Heart left ventricle (tissue), 16 donors: ENCODE data around the gene PCBP4. TPM values are rescaled to one million over a fixed set of nuclear protein-coding genes. Genes with fewer than 3 reads are reported as not detected.

Experiments
- ATAC-seq, 4 donors: fragments of 200-7000 bp; cut with Tn5 transposase; one replicate each; pipeline ENCODE4 v1.9.1; 2020 to 2022; ENCODE audit warnings: moderate library complexity in 4 of 4, mild to moderate bottlenecking in 3 of 4, moderate number of reproducible peaks in 1 of 4
- DNase-seq, 5 donors: peaks; one replicate each; pipeline ENCODE4 v3.0.0-alpha.2; 2020
- H3K27ac ChIP-seq, 12 donors: fragments of 200-600 bp; sonication (generic) in 4 of 12; one replicate each; pipeline versions ENCODE4 v1.5.0 to v1.8.0; 2016 to 2022; ENCODE audit warnings: mild to moderate bottlenecking in 2 of 12
- H3K27me3 ChIP-seq, 9 donors: fragments of 200-600 bp; sonication (generic) in 2 of 9; one replicate each; pipeline versions ENCODE4 v1.5.1 to v1.8.0; 2016 to 2022; ENCODE audit warnings: mild to moderate bottlenecking in 3 of 9
- H3K36me3 ChIP-seq, 9 donors: fragments of 200-600 bp; sonication (generic) in 2 of 9; one replicate each; pipeline versions ENCODE4 v1.5.0 to v1.8.0; 2018 to 2022; ENCODE audit warnings: mild to moderate bottlenecking in 2 of 9
- H3K4me1 ChIP-seq, 12 donors: fragments of 200-600 bp; sonication (generic) in 4 of 12; one replicate each; pipeline versions ENCODE4 v1.5.0 to v1.8.0; 2016 to 2022; ENCODE audit warnings: mild to moderate bottlenecking in 3 of 12
- H3K4me3 ChIP-seq, 12 donors: fragments of 200-600 bp; sonication (generic) in 4 of 12; one replicate each; pipeline versions ENCODE4 v1.5.0 to v1.8.0; 2017 to 2022; ENCODE audit warnings: mild to moderate bottlenecking in 9 of 12, moderate library complexity in 4 of 12
- H3K9me3 ChIP-seq, 12 donors: fragments of 200-600 bp; sonication (generic) in 4 of 12; one replicate each; pipeline versions ENCODE4 v1.5.0 to v1.8.0; 2016 to 2022; ENCODE audit warnings: mild to moderate bottlenecking in 1 of 12
- POLR2A ChIP-seq, 2 donors: fragments of 450-650 bp; IDR thresholded peaks; one replicate each; pipeline ENCODE4 v1.6.1; 2017; ENCODE audit warnings: antibody characterized with exemption in 2 of 2, mild to moderate bottlenecking in 2 of 2, moderate library complexity in 2 of 2
- WGBS, 4 donors: extraction: QIAGEN DNeasy Blood & Tissue Kit in 2 of 4; methylation state at CpG; one replicate each; pipeline versions ENCODE4 v1.1.5 to v1.1.7; 2013 to 2018; 5-methylcytosine and 5-hydroxymethylcytosine counted together
- intact Hi-C, 10 donors: fragments of 100-400 bp; cut with DNase I; formaldehyde crosslinking; loops; one replicate each; pipeline versions ENCODE4 v1.11.1 to v1.14.2; 2022
- polyA plus RNA-seq, 2 donors: library from polyadenylated mRNA; stranded (reverse); fragments of 200-250 nt; gene quantifications; one replicate each; pipeline ENCODE4 v1.2.3, GENCODE V29; 2013
- total RNA-seq, 9 donors: library from RNA; depleted of rRNA in 2 of 9; stranded (reverse); fragments of >200 nt in 2 of 9; fragmentation: NEBNext Ultra II Directional in 3 of 9; extraction: Animal tissue kit (Norgen Biotek cat#: 25700) in 3 of 9; gene quantifications; one replicate each; pipeline versions ENCODE4 v1.1.0 to v1.2.4, GENCODE V29; 2016 to 2023
- TF ChIP-seq, protein P1 (sequence below), 12 donors: fragments of 200-600 bp; sonication (generic) in 4 of 12; IDR thresholded peaks; one replicate each; pipeline versions ENCODE4 v1.5.0 to v1.8.0; 2018 to 2022; ENCODE audit warnings: antibody characterized with exemption in 12 of 12, mild to moderate bottlenecking in 5 of 12
- donor health status: ischemic (EF 13 %, LVEDD 7.1; RV severe dilation, severe dysfunction).
- donor health status: healthy with polysubstance abuse.
- donor health status: DM: no; HTN: yes; CAD: no.
- donor health status: DM: no; HTN: no; CAD: no.
- donor health status: ischemic (EF 25% LVEDD 6.9; RV normal size, moderate dysfunction).
- donor health status: ischemic (EF 25% LVEDD 5.7; RV mildly dilated, moderate dysfunction).
- donor health status: healthy.
- donor health status: DM: yes; HTN: yes; CAD: no.
- donor health status: ischemic (EF 35%, LVEDD 5.7; RV mildly dilated, moderate dysfunction).
- donor health status: nonischemic (EF 11% LVEDD 7.7; RV severe dilation, severe dysfunction).
- donor health status: DM: yes; HTN: yes; CAD: no.
- donor health status: PGD.
- donor health status: ischemic (EF 29% LVEDD 5.4; RV normal size, mild dysfunction).
- donor health status: nonischemic (EF 23%, LVEDD 6.1; RV moderate dilation, normal function).

Gene PCBP4
- total and polyA plus RNA-seq, 11 donors = 55.4 to 149 (median 64.8) TPM

GRCh38 chr3:51988286-51989146 lies 21.3 kb upstream of the PCBP4 start:
- Histone ChIP-seq H3K36me3 (peaks cover 0 to 25% (median 20%) of the 10 kb centered on the region in 9 donors), H3K9me3 (no peaks in the 10 kb centered on the region), H3K27ac (no peak overlapping the region), H3K27me3 (no peaks in the 10 kb centered on the region), H3K4me3 (no peak overlapping the region), H3K4me1 (peaks cover 0 to 23% (median 13%) of the 10 kb centered on the region in 12 donors)
- intact Hi-C loops = no loop called here
- ATAC-seq = no peak
- TF ChIP-seq POLR2A (IDR thresholded peaks at IDR 0.05) = no peak
- TF ChIP-seq, protein P1, sequence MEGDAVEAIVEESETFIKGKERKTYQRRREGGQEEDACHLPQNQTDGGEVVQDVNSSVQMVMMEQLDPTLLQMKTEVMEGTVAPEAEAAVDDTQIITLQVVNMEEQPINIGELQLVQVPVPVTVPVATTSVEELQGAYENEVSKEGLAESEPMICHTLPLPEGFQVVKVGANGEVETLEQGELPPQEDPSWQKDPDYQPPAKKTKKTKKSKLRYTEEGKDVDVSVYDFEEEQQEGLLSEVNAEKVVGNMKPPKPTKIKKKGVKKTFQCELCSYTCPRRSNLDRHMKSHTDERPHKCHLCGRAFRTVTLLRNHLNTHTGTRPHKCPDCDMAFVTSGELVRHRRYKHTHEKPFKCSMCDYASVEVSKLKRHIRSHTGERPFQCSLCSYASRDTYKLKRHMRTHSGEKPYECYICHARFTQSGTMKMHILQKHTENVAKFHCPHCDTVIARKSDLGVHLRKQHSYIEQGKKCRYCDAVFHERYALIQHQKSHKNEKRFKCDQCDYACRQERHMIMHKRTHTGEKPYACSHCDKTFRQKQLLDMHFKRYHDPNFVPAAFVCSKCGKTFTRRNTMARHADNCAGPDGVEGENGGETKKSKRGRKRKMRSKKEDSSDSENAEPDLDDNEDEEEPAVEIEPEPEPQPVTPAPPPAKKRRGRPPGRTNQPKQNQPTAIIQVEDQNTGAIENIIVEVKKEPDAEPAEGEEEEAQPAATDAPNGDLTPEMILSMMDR (IDR thresholded peaks at IDR 0.05) = no peak
- 81 to 86% (median 82%) methylated on average over 15 of the region's 15 CpGs for WGBS, 4 donors
- DNase-seq = no peak

DNA sequence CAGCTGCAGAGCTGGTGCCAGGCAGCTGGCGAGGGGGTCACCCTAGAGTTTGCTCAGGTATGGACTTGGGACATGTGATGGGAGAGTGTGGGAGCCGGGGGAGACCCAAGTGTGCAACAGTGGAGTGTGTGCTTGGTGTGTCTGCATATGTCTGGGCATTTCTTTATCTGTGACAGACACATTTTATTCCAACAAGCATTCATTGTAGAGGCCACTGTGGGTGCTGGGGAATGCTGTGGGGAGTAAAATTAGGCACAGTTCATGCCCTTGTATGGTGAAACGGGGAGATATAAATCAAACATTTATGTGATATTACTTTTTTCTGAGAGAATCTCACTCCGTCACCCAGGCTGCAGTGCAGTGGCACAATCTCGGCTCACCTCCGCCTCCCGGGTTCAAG lies 20.3 kb upstream of the PCBP4 start:
- no peak for ATAC-seq
- peaks cover 0 to 29% (median 17%) of the 10 kb centered on the region in 12 donors for H3K4me1 ChIP-seq
- DNase-seq = no peak

DNA sequence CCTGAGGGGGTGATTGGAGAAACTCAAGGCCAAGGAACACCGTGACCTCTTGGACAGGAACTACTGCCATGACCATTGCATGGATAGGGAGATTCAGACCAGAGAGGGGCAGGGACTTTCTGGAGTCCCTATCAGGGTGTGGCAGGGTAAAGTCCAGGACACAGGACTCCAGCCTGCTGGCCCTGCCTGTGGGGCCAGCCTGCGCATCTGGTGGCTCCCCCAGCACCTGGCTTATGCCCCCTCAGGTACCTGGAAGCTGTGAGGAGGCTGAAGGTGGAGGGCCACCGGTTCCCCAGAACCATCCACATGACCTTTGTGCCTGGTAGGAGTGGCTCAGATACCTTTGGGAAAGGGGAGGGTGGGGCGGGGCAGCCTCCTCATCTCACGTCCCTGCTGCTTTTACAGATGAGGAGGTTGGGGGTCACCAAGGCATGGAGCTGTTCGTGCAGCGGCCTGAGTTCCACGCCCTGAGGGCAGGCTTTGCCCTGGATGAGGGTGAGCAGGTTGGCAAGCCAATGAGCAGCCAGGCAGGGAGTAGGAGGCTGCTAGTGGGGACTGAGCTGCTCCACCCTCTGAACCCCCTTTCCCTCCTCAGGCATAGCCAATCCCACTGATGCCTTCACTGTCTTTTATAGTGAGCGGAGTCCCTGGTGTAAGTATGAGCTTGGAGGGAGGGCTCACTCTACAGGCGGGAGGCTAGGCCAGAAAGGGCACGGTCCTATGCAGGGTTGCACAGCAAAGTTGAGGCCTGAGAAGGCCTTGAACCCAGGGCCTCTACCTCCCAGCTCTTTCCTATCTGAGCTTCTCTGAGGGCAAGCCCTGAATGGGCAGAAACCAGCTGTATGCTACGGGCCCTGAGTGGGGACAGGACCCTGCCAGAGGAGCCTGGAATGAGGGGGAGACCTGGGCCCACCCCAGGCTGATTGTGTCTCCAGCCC lies 19.0 kb upstream of the PCBP4 start:
- H3K27me3 ChIP-seq = no peaks in the 10 kb centered on the region
- peaks cover 5 to 36% (median 24%) of the 10 kb centered on the region in 12 donors for H3K4me1 ChIP-seq
- no peak overlapping the region for H3K4me3 ChIP-seq
- DNase-seq (no peak), ATAC-seq (no peak)
- no peaks in the 10 kb centered on the region for H3K9me3 ChIP-seq
- no peak overlapping the region for H3K27ac ChIP-seq
- intact Hi-C loops = no loop called here
- peaks cover 0 to 2% (median 0%) of the 10 kb centered on the region in 9 donors for H3K36me3 ChIP-seq
- WGBS, 4 donors = 85 to 89% (median 87%) methylated on average over 10 to 12 of the region's 12 CpGs
- TF ChIP-seq, protein P1 (IDR thresholded peaks at IDR 0.05) = no peak
- TF ChIP-seq POLR2A (IDR thresholded peaks at IDR 0.05) = no peak

More for the DNA sequence above, 20.3 kb upstream of the PCBP4 start:
- TF ChIP-seq, protein P1 (IDR thresholded peaks at IDR 0.05) = no peak
- TF ChIP-seq POLR2A (IDR thresholded peaks at IDR 0.05) = no peak
- H3K9me3 ChIP-seq = no peaks in the 10 kb centered on the region
- no peaks in the 10 kb centered on the region for H3K27me3 ChIP-seq
- 93 to 98% (median 96%) methylated on average over 7 of the region's 7 CpGs for WGBS, 4 donors
- intact Hi-C loops = no loop called here
- H3K36me3 ChIP-seq = peaks cover 0 to 15% (median 10%) of the 10 kb centered on the region in 9 donors
- H3K4me3 ChIP-seq = no peak overlapping the region
- no peak overlapping the region for H3K27ac ChIP-seq

DNA sequence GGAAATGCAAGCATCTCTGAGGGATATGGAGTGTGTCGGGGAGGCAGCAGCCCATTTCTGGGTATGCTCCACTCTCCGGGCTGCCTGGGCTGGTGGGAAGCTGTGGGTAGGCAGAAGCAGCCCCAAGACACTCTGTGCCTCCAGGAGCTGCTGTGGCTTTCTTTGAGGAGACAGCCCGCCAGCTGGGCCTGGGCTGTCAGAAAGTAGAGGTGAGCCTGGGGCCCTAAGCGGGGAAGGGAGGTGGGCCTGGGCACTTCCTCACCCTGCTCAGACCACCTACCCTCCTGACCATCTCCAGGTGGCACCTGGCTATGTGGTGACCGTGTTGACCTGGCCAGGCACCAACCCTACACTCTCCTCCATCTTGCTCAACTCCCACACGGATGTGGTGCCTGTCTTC lies 17.8 kb upstream of the PCBP4 start:
- H3K36me3 ChIP-seq = peaks cover 0 to 4% (median 0%) of the 10 kb centered on the region in 9 donors
- no peaks in the 10 kb centered on the region for H3K9me3 ChIP-seq
- H3K4me3 ChIP-seq = no peak overlapping the region
- peaks cover 5 to 37% (median 25%) of the 10 kb centered on the region in 12 donors for H3K4me1 ChIP-seq
- no peak overlapping the region for H3K27ac ChIP-seq
- DNase-seq (no peak), ATAC-seq (no peak)
- intact Hi-C loops = no loop called here
- TF ChIP-seq POLR2A (IDR thresholded peaks at IDR 0.05) = no peak
- TF ChIP-seq, protein P1 (IDR thresholded peaks at IDR 0.05) = no peak
- no peaks in the 10 kb centered on the region for H3K27me3 ChIP-seq
- 80 to 88% (median 84%) methylated on average over 3 to 6 of the region's 6 CpGs for WGBS, 4 donors
